GM19372 (cell line): ENCODE measurements around the gene MAMDC2.
"Not testable (repeated sequence)": the region's sequence is repeated elsewhere in the genome, so short reads cannot be mapped to it uniquely, and the experiment has no call there.

Source experiments
- ATAC-seq: cut with Tn5 transposase; IDR thresholded peaks from one replicate; pipeline ENCODE4 v1.9.1; 2021; ENCODE audit warnings: mild to moderate bottlenecking, low read depth, moderate library complexity; ENCODE audit not compliant: unreplicated experiment

The MAMDC2 gene

DNA sequence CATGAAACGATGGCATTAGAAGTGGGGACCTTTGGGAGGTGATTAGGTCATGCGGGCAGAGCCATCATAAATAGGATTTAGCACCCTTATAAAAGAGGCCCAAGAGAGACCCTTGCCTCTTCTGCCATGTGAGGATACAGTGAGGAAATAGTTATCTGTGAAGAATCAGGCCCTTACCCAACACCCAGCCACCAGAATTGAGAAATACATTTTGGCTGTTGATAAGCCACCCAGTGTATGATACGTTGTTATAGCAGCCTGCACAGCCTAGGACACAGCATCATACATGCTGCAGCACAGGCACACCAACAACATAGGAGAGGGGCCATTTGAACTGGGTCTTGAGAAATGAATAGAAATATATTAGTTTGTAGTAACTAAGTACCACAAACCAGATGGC is 8.0 kb upstream of the MAMDC2 start:
- no peak for ATAC-seq

DNA sequence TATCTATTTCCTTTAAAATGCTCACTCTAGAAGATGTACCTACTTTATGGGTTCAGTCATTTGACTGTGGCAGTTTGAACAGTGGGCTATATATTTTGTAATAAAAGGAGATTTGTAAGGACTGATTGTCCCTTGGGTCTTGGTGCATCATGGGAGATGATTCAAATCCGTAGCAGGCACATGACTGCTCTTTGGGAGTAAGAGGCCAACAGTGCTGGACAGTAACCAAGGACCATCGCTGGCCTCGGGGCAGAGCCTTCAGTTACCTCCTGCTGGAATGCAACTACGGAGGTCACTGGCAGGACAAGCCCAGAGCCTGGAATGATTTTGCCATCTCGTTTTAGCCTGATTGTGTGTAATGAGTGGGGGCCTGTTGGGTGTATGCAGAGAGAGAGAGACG is 7.0 kb upstream of the MAMDC2 start:
- no peak for ATAC-seq

DNA sequence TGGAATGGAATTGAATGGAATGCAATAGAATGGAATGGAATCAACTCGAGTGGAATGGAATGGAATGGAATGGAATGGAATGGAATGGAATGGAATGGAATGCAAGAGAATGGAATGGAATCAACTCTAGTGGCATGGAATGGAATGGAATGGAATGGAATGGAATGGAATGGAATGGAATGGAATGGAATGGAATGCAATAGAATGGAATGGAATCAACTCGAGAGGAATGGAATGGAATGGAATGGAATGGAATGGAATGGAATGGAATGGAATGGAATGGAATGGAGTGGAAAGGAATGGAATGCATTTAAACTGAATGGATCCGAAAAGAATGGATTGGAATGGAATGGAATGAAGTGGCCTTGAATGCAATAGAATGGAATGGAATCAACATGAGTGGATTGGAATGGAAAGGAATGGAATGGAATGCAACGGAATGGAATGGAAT is 5.5 kb upstream of the MAMDC2 start:
- ATAC-seq = not testable (repeated sequence)

DNA sequence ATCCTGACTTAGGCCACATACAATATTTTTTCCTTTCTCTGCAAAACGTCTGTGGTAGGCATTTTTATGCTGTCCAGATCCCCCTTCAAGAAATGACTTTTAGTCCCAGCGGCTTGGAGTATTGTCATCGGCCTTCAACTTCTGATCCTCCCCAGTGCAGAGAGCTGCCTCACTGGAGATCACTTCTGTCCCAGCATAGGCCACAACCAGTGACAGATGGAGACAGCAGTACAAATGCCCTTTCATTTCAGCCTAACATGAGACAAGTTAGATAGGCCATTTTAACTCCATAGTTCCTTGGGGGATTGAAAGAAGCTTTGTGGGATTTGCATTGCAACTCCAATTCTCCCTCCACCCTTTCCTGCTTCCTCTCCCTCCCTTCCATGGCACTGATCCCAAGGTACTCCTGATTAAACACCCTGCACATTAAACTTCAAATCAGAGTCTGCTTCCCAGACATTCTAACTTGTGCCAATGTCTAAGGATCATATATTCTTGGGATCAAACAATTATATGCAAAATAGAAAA is 3.2 kb upstream of the MAMDC2 start:
- ATAC-seq = no peak

DNA sequence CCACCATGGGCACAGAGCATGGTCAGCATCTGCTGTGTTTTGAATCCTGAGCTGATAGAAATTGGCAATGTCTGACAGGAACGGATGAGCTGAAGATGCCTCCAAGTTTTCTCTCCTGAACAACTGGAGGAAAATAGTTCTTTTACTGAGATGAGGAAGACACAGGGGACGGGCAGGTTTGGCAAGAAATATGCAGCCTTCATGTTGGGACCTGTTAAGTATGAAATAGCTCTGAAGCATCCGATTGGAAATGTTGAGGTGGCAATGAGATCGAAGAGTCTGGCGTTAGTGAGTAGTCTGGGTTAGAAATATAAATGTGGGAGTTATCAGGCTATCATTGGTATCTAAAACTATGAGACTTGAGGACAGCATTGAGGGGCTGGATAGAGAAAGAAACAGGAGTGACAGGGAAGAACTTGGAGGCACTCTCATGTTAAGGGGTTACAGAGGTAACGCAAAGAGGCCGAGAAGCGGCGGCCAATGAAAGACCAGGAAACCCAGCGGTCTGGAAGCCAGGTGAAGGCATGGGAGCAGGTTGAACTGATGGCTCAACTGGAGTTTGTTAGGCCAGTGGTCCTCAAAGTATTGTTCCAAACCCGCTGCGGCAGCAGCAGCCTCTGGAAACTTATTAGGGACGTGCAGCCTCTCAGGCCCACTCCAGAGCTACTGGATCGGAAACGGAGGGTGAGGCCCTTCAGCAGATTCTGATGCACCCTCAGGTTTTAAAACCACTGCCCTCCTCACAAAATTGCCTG is 1.0 kb upstream of the MAMDC2 start:
- no peak for ATAC-seq

DNA sequence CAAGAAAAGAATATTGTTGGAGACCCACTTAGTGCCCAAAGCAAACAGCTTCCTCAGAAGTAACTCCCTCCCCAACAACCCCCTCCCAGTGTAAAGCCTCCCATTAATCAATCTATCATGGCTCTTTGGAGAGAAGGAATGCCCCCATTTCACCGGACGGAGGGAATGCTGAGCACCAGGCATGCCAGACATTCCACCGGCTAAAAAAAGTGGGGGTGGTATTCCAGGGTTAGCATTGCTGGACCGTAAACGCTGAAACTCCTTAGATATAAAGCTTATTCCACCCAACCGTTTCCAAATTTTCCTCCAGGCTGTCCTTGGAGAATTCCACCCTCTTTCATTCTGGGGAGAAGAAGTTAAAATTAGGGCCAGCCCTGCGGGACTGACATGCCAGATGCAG is 363 bp upstream of the MAMDC2 start:
- no peak for ATAC-seq

DNA sequence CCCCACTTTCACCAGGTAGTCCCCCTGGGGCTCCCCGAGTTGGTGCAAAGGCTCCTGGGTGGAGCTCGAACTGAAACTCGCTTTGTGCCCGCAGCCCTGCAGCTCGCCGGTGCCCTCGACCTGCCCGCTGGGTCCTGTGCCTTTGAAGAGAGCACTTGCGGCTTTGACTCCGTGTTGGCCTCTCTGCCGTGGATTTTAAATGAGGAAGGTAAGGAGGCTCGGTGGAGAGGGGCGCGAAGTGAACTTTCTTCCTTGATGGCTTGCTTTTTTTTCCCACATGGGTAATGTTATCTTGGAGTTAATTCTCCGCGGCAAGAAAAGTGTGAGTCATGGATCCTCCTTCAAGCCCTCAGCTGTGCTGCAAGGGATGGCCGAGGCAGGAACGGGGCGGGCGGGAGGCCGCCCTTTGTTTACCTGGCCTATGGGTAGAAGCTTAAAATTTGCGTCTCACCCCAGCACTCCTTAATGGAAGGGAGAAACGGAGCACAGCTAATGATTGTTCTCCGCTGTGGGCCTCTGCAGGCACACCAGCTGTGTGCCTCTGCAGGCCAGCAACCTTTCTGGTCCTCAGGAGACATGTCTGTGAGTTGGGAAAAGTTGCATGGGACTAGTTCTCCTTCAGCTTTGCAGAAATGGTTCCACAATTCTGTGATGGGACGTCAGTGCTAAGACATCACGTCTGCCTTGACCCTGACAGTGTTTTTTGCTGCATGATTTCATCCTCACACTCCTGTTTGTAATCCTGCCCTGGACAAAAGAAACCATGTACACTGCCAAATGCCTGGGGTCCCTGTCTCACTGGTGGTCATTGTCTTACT is 1.1 kb downstream of the MAMDC2 start:
- ATAC-seq = no peak

DNA sequence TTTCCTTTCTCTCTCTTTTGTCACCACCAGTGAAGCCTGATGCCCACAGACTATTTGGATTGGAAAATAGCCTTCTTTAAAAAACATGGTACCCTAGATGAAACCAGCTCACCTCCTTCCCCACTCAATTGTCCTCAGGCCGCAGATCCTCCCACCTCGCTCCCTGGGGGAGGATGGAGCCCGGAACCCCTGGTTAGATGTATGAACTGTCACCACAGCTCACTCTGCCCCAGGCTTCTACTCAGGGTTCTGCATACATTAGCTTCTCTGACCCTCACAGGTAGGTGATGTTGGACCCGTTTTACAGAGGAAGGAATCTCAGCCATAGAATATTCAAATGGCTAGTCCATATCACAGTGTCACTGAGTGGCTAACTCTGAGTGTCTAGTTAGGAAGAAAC is 1.8 kb downstream of the MAMDC2 start:
- ATAC-seq = no peak

DNA sequence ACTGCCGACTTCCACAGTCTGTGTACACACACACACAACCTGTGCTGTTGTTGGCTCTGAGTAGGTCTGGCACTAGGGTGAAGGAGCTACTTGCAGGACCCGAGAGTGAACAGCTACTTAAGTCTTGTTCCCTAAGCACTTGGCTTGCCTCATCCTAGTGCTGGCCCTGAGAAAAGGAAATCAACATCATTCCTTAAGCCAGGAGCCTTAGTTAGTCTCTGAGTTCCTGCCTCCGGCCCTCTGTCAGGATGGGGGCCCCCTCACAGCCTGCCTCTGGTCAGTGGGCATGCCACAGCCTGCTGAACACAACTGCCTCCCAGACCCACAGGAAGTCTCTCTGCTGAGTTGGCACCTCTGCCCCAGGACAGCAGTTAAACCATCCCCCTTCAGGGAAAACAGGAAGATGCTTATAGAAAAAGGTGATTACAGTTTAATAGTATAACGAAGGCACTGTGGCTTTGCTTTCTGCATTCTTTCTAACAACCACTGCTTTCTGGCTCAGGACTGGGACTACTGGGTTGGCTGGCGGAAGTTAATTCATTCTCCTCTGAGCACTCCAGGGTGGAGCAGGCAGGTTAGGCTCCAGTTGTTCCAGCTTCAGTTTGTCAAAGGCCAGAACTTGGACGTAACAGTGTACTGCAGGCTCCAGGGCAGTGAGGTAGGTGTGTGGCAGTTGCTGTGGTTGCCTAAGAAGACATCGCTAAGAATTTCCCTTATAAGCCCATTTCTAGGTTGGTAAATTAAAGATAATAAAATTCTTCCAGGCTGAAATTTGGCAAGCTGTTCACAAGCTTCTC is 2.8 kb downstream of the MAMDC2 start:
- no peak for ATAC-seq

DNA sequence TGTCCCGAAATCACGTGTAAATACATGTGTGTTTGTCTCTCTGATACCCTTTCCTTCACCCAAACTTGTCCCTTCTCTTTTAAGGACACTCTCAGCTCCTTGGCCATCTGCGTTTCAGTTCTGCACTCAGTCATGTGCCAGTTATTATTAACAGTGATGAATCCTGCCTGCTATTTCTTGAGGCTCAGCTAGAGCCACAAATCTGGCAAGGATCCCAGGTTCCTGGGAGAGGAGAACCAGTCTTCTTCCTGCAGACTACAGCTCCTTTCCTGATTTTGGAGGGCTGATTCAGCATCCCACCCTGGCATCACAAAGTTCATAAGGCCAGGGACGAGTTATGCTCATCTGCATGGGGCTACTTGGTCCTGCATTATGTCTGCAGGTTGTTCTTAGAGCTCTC is 5.6 kb downstream of the MAMDC2 start:
- no peak for ATAC-seq

DNA sequence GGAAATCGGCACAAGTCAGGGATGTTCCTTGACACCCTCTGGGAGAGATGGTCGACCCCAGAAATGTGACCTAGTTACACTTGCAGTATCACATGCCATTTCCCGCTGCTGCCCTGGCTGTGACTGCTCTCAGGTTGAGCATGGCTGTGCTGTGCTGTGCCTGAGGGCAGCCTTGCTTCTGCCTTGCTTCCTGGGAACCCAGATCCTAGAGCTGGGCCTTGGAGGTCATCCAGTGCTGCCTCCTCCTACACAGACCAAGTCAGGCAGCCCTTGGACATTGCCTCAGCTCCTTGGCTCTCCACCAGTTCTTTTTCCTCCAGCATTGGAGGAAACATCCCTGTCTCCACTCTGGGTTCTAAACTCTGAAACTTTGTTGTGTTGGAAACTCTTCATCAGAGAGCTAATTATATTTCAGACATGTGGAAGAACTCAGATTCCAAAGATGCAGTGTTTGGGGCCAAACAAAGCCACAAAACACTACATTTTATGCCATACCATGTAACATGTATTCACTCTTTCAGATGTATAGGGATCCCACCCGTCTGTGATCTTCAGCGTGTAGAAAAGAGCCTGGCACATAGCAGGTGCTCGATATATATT is 6.1 kb downstream of the MAMDC2 start:
- ATAC-seq = no peak

DNA sequence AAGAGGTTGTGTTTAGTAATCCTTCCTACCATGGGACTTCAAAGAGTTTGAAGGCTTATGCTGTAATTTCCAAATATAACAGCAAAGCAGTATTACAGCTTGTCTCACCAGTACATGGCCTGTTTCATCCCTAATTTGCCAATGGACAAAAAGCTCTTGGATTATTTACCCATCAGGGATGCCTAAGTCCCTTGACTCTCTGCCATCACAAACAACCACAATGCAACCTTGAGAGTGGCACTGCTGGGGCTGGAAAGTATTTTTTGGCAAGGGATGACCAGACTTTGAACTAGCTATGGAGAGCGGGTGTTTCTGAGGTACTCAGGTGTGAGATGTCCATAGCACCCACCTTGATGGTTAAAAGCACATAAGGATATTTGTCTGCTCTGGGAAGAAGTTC is 9.1 kb downstream of the MAMDC2 start:
- ATAC-seq = no peak

DNA sequence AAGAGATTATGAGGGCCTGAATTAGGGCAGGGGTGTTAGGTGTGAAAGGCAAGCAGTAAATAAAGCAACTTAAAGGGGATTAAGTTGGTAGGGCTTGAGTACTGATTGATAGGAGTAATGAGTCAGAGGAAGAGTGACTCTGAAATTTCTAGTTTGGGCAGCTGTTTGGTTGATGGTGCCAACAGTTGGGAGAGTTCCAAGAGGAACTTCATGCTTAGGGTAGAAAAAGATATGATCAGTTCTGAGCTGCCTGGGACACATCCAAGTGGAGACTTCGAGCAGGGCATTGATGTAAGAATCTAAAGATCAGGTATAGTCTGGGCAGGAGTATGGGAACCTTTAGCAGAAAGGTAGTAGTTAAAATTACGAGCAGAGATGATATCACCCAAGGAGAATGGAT is 10.2 kb downstream of the MAMDC2 start:
- no peak for ATAC-seq

DNA sequence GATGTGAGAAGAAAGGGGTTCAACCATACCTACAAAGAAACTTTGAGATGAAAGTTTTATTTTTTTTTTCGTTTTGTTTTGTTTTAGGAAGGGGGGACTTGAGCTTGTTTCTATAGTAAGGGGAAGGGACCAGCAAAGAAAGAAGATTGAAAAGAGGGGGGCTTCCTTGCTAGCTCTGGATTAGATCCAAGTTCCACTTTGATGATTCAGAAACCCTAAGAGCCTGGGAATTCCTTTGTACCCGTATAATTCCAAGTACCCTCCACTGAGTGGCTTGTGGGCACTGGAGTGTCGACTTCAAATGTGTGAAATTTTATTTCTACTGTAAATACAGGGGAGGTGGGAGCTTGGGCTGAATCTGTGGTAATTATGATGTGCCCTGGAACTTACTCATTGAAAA is 10.9 kb downstream of the MAMDC2 start:
- ATAC-seq = no peak

DNA sequence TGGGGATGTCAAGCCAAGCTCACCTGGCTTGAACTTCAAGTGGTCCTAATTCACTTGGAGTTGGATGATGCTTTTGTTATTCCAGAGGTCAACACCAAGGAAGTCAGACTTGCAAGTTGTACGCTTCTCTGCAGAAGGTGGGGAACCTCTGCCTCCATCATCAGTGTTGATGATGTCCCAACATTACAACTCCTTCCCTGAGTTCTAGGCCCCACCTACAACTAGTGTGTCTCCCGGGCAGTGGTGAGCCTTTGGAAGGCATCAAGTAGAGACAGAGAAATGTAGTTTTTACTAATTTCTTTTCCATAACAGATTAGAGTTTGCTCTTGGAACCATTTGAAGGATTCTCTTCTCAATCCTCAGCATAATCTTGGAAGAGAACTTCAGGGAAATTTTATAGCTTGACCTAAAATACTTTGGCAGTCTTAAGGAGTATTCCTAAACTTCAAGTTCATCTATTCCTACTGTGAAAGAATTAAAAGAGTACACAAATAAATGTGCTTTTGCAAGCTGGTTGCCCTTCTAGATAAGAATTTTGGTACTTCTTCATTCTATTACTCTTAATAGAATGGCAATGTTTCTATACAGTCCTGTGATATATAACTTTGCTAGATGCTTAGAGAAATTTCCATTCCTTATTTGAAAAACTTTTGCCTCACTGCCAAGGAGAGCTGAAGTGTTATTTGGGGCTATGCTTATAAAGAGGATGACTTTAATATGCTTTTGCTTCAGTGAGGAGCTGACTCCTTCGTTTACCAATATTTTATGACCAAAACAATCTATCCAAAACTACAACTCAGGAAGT is 12.0 kb downstream of the MAMDC2 start:
- ATAC-seq = no peak

DNA sequence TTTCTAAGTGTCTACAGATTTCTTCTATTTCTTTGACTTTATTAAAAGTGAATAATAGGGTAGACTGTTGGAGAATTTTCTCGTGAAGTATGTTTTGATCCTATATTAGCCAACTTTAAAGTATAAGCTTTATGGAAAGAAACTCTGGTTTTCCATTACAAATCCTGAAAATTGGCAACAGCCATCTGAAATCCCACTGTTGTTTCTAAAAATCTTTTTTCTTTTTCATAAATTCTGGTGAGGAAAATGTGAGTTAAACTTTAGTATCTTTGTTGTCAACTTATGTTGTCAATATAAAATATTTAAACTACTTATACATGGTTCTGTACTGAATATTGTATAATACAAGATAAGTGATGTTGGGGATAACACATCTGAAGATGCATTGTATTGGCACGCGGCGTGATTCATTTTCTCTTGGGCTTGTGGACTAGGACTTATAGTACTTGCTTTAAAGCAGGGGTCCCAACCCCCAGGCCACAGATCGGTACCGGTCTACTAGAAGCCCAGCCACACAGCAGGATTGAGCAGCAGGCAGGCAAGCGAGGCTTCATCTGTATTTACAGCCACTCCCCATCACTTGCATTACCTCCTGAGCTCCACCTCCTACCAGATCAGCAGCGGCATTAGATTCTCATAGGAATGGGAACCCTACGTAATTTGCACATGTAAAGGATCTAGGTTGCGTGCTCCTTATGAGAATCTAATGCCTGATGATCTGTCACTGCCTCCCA is 12.7 kb downstream of the MAMDC2 start:
- no peak for ATAC-seq

DNA sequence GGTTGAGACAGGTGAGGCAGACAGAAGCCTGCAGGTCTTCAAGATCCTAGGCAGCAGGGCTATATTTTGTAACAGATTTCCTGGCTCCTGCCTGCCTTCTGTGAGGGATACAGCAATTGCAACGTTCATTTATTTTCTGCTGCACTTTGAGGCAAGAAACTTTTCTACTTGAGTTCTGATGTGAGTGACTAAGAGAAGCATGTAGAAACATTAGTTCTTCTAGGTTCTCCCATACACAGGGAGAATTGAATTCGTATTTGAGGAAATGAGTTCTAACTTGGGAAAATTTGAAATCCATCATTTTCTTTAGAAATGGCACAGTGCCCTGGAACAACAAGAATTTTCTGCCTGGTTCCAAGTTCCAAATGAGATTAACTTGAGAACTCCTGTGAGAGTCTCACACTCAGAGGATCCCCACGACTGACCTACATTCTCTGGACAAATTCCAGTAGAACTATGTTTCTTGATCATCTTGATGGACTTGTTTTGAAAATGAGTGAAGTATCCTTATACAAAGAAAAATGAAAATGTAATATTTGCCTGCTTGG is 15.0 kb downstream of the MAMDC2 start:
- ATAC-seq = no peak

DNA sequence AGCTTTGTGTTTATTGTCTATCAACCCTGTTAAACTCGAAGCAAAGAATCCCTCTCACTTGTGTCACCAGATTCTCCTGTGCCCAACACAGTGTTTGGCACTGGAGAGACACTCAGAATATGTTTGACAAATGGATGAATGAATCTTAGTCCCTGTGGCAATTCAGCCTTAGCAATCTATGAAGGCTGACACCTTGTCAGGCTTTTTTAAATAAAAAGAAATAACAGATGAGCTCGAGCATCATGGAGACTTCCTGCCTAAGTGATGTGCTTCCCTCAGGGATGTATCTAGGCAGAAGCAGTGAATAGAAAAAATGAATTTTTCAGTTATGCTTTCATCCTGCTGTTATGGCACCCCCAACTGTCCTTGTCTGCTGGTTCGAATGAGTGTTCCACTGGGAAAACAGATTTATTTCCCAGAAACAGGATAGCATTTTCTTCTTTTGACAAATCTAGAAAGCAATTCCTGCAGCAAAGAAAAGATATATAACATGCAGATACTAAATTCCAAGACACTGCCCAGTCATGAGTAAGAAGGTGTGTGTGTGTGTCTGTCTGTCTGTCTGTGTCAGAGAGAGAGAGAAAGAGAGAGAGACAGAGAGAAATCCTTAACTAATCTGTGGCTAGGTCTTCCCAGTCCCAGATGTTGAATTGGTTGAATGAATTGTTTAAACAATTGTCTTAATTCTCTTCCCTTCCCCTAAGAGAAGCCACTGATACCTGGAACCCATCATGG is 16.7 kb downstream of the MAMDC2 start:
- no peak for ATAC-seq
